AG04450 (cell line): ENCODE measurements around the gene PARD3. TPM values are rescaled to one million over a fixed set of nuclear protein-coding genes. Genes with fewer than 3 reads are reported as not detected.

ENCODE experiments used
- CTCF ChIA-PET: fragments of 300-600, 350-600 bp; formaldehyde crosslinking; extraction: SDS; loops from one replicate; lab custom pipeline; 2022; ENCODE audit warnings: antibody characterized with exemption, inconsistent platforms; lab: Charles Lee
- POLR2A ChIA-PET: fragments of 350-600 bp; formaldehyde crosslinking; extraction: SDS; loops from one replicate; lab custom pipeline; 2021; ENCODE audit warnings: antibody characterized with exemption, inconsistent platforms; lab: Yijun Ruan, JAX
- DNase-seq: peaks from one replicate; pipeline ENCODE4 v3.0.0-alpha.2; 2011; ENCODE audit warnings: low read depth, low spot score
- H3K27ac ChIP-seq: one replicate; pipeline ENCODE4 v1.5.1; 2012; ENCODE audit warnings: low read depth, low read length, control low read depth
- H3K27me3 ChIP-seq: one replicate; pipeline ENCODE4 v1.6.0; 2012; ENCODE audit warnings: low read length; ENCODE audit not compliant: control insufficient read depth, insufficient read depth
- H3K4me3 ChIP-seq: 2 replicates; pipeline ENCODE4 v1.5.1; 2011; ENCODE audit warnings: mild to moderate bottlenecking, low read depth, low read length, control low read depth
- H3K9me3 ChIP-seq: 2 replicates; pipeline ENCODE4 v1.5.1; 2012; ENCODE audit warnings: low read length; ENCODE audit not compliant: control insufficient read depth, insufficient read depth
- CTCF ChIP-seq: IDR thresholded peaks from 2 replicates; pipeline ENCODE4 v1.5.1; 2011; ENCODE audit warnings: low read depth, low read length, control low read depth, inconsistent platforms
- polyA plus RNA-seq: library from polyadenylated mRNA; depleted of rRNA; stranded (reverse); fragments of >200 nt; gene quantifications from 2 replicates; pipeline ENCODE4 v1.2.3, GENCODE V29; 2011

Gene PARD3
- polyA plus RNA-seq, 1 experiment = 43.1 TPM

GRCh38 chr10:34658934-34659333, 156.2 kb downstream of the PARD3 start:
- Histone ChIP-seq H3K9me3 (no peaks in the 10 kb centered on the region), H3K27me3 (no peaks in the 10 kb centered on the region), H3K4me3 (no peak overlapping the region), H3K27ac (no peak overlapping the region)
- TF ChIP-seq CTCF = no peak
- CTCF ChIA-PET = interaction anchor here (1.3 kb wide), 1 partner anchor 336 kb away, joined by 3 read pairs; no protein-coding TSS in a partner anchor
- DNase-seq = no peak
- POLR2A ChIA-PET = no interaction called here

GRCh38 chr10:34656661-34657060, 158.4 kb downstream of the PARD3 start:
- Histone ChIP-seq H3K9me3 (no peaks in the 10 kb centered on the region), H3K27ac (no peak overlapping the region), H3K27me3 (no peaks in the 10 kb centered on the region), H3K4me3 (no peak overlapping the region)
- ChIA-PET POLR2A (no interaction called here), CTCF (interaction anchor here (0.6 to 4.6 kb wide), 13 partner anchors 9 to 389 kb away, joined by 3 to 33 read pairs (median 6); no protein-coding TSS in a partner anchor)
- TF ChIP-seq CTCF = no peak
- DNase-seq = no peak

GRCh38 chr10:34655286-34656170, 159.6 kb downstream of the PARD3 start:
- Histone ChIP-seq H3K27me3 (no peaks in the 10 kb centered on the region), H3K9me3 (no peaks in the 10 kb centered on the region), H3K4me3 (no peak overlapping the region), H3K27ac (no peak overlapping the region)
- ChIA-PET POLR2A (no interaction called here), CTCF (interaction anchor here (0.6 to 4.6 kb wide), 21 partner anchors 7 to 562 kb away, joined by 3 to 33 read pairs (median 4); no protein-coding TSS in a partner anchor)
- DNase-seq = peak; percentile 39
- peak; percentile 80 for TF ChIP-seq CTCF

GRCh38 chr10:34654211-34654610, 160.9 kb downstream of the PARD3 start:
- no peaks in the 10 kb centered on the region for H3K27me3 ChIP-seq
- TF ChIP-seq CTCF = no peak
- no peak for DNase-seq
- H3K4me3 ChIP-seq = no peak overlapping the region
- CTCF ChIA-PET = interaction anchor here (0.7 to 4.6 kb wide), 10 partner anchors 9 to 1035 kb away, joined by 3 to 33 read pairs (median 4); no protein-coding TSS in a partner anchor
- no peak overlapping the region for H3K27ac ChIP-seq
- no peaks in the 10 kb centered on the region for H3K9me3 ChIP-seq
- POLR2A ChIA-PET = no interaction called here

GRCh38 chr10:34653530-34653929, 161.6 kb downstream of the PARD3 start:
- DNase-seq = no peak
- ChIA-PET CTCF (interaction anchor here (1.0 to 4.6 kb wide), 2 partner anchors 285 to 374 kb away, joined by 3 to 33 read pairs; no protein-coding TSS in a partner anchor), POLR2A (no interaction called here)
- Histone ChIP-seq H3K4me3 (no peak overlapping the region), H3K9me3 (no peaks in the 10 kb centered on the region), H3K27ac (no peak overlapping the region), H3K27me3 (no peaks in the 10 kb centered on the region)
- TF ChIP-seq CTCF = no peak
